ENCODE results near the gene RPL37. TPM values are rescaled to one million over a fixed set of nuclear protein-coding genes. Genes with fewer than 3 reads are reported as not detected.
"Not testable (repeated sequence)": the region's sequence is repeated elsewhere in the genome, so short reads cannot be mapped to it uniquely, and the experiment has no call there.

The RPL37 gene
- total RNA-seq, result 1,134 and 1,223 TPM in 2 replicates
- long read RNA-seq, full-length matches to known transcripts, result 209 of 256 reads
- long read RNA-seq, partial matches to known transcripts, result 16 of 256 reads
- long read RNA-seq, other reads (novel, unspliced or antisense), result 31 of 256 reads

DNA sequence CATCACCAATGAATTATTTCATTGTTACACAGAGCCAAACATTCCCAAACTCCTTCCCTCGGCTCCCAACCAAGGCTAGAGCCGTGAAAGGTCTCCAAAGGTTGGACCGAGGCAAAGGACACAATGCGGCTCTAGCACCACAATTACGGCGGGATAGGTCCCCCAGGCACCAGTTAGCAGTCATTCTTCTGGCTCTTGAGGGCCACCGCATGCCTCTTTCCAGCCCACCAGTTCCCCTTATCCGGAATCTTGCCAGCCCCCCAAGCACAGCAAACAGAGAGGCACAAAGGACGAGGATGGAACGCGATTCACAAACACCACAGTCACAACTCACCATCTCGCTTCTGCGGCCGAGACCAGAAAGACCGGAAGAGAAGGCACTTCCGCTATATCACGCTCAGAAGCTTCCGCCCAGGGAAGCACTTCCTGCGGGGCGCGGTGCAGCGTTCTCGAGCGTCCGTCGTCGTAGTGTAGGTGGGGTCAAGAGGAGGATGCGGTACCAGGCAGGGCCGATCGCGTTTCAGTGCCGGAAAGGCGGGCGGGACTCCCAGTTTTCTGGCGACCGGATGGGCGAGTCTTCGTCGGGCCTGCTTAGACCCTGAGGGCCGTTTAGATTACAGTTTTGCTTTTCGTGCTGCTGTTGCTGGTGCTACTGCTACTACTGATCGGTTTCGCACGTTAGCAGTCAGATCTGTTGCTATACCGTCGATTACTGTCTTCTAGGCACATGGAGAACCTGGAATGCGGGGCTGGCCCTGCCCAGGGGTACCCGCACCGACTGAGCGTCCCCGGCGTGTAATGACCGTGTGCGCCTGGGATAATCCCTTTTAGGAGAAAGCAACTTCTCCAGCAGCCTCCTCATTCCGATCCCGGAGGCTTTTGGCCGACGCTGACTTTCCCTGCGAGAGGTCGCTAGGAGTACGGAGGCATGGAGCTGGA, at the start of gene RPL37:
TSS of gene RPL37 (minus strand) at position 374 of the 939 bp plus-strand sequence. CDS start at position 337, 37 bp downstream.
- TF ChIP-seq, protein P1, sequence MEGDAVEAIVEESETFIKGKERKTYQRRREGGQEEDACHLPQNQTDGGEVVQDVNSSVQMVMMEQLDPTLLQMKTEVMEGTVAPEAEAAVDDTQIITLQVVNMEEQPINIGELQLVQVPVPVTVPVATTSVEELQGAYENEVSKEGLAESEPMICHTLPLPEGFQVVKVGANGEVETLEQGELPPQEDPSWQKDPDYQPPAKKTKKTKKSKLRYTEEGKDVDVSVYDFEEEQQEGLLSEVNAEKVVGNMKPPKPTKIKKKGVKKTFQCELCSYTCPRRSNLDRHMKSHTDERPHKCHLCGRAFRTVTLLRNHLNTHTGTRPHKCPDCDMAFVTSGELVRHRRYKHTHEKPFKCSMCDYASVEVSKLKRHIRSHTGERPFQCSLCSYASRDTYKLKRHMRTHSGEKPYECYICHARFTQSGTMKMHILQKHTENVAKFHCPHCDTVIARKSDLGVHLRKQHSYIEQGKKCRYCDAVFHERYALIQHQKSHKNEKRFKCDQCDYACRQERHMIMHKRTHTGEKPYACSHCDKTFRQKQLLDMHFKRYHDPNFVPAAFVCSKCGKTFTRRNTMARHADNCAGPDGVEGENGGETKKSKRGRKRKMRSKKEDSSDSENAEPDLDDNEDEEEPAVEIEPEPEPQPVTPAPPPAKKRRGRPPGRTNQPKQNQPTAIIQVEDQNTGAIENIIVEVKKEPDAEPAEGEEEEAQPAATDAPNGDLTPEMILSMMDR (IDR thresholded peaks at IDR 0.05), result no peak
- peaks cover 2% of the 10 kb centered on the region for H3K27me3 Mint-ChIP-seq (ENCODE audit: unreplicated experiment)
- H3K27ac Mint-ChIP-seq (ENCODE audit: unreplicated experiment), result peak within 1 kb of the TSS; percentile 98
- peaks cover 30% of the 10 kb centered on the region for H3K36me3 Mint-ChIP-seq (ENCODE audit: unreplicated experiment)
- H3K4me3 Mint-ChIP-seq (ENCODE audit: unreplicated experiment), result peak within 1 kb of the TSS; percentile 98
- H3K9me3 Mint-ChIP-seq (ENCODE audit: unreplicated experiment), result no peaks in the 10 kb centered on the region
- peak; percentile 97 for DNase-seq (ENCODE audit: extremely low spot score, unreplicated experiment)
- H3K4me1 Mint-ChIP-seq (ENCODE audit: unreplicated experiment), result peaks cover 37% of the 10 kb centered on the region

DNA sequence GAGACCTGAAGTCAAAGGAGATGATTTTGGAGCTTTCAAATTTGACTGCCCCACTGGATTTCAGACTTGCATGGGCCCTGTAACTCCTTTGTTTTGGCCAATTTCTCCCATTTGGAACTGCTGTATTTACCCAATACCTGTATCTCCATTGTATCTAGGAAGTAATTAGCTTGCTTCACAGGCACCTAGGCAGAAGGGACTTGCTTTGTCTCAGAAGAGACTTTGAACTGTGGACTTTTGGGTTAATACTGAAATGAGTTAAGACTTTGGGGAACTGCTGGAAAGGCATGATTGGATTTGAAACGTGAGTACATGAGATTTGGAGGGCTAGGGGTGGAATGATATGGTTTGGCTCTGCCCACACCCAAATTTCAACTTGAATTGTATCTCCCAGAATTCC, 48.0 kb upstream of the RPL37 start:
- DNase-seq (ENCODE audit: extremely low spot score, unreplicated experiment); H3K9me3 Mint-ChIP-seq (ENCODE audit: unreplicated experiment); H3K36me3 Mint-ChIP-seq (ENCODE audit: unreplicated experiment); H3K4me1 Mint-ChIP-seq (ENCODE audit: unreplicated experiment); H3K4me3 Mint-ChIP-seq (ENCODE audit: unreplicated experiment); H3K27ac Mint-ChIP-seq (ENCODE audit: unreplicated experiment): not testable (repeated sequence)
- peaks cover 30% of the 10 kb centered on the region for H3K27me3 Mint-ChIP-seq (ENCODE audit: unreplicated experiment)

DNA sequence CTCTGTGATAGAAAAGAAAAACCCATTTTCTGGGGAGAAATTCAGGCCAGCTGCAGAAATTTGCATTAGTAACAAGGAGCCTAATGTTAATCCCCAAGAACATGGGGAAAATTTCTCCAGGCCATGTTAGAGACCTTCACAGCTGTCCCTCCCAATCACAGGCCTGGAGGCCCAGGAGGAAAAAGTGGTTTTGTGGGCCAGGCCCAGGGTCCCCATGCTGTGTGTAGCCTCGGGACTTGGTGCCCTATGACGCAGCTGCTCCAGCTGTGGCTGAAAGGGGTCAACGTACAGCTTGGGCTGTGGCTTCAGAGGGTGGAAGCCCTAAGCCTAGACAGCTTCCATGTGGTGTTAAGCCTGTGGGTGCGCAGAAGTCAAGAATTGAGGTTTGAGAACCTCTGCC, 47.3 kb upstream of the RPL37 start:
- H3K4me3 Mint-ChIP-seq (ENCODE audit: unreplicated experiment), result no peak overlapping the region
- no peaks in the 10 kb centered on the region for H3K4me1 Mint-ChIP-seq (ENCODE audit: unreplicated experiment)
- TF ChIP-seq, protein P1 (IDR thresholded peaks at IDR 0.05), result no peak
- H3K27me3 Mint-ChIP-seq (ENCODE audit: unreplicated experiment), result peaks cover 27% of the 10 kb centered on the region
- no peak for DNase-seq (ENCODE audit: extremely low spot score, unreplicated experiment)
- no peaks in the 10 kb centered on the region for H3K9me3 Mint-ChIP-seq (ENCODE audit: unreplicated experiment)
- H3K36me3 Mint-ChIP-seq (ENCODE audit: unreplicated experiment), result no peaks in the 10 kb centered on the region
- H3K27ac Mint-ChIP-seq (ENCODE audit: unreplicated experiment), result no peak overlapping the region

DNA sequence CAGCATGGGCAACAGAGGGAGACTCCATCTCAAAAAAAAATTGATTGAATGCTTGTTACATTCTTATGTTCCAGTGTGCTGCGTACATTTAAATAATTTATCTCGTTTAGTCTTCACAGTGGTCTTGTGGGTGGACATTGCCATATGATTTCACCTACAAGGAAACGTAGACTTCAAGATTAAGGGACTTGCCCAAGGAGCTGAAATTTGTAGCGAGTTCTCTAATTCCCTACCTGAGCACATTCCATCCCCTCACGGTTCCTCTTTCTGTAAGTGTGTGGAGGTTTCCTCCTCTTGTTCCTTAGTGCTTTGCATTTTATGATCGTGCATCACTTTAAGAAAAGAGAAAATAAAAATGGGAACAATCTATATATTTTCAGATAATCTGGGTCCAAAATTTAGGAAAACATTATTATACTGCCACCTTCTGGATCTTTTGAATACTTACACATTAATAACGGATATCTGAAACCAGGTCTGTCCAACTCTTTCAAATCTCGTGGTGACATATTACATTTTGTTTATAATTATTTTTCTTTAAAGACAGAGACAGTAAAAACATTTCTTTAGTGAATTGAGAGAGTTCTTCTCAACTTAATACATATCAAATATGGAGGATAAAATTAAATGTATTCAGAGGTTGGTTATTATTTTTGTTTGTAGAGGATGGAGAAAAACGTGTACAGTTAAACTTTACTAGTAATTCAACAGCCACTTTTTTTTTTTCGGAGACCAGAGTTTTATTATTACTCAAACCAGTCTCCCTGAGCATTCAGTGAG, 44.3 kb upstream of the RPL37 start:
- Mint-ChIP-seq H3K36me3 (ENCODE audit: unreplicated experiment) (no peaks in the 10 kb centered on the region), H3K27me3 (ENCODE audit: unreplicated experiment) (peaks cover 32% of the 10 kb centered on the region), H3K4me1 (ENCODE audit: unreplicated experiment) (no peaks in the 10 kb centered on the region), H3K27ac (ENCODE audit: unreplicated experiment) (no peak overlapping the region), H3K4me3 (ENCODE audit: unreplicated experiment) (no peak overlapping the region), H3K9me3 (ENCODE audit: unreplicated experiment) (no peaks in the 10 kb centered on the region)
- TF ChIP-seq, protein P1 (IDR thresholded peaks at IDR 0.05), result peak; percentile 64
- no peak for DNase-seq (ENCODE audit: extremely low spot score, unreplicated experiment)

DNA sequence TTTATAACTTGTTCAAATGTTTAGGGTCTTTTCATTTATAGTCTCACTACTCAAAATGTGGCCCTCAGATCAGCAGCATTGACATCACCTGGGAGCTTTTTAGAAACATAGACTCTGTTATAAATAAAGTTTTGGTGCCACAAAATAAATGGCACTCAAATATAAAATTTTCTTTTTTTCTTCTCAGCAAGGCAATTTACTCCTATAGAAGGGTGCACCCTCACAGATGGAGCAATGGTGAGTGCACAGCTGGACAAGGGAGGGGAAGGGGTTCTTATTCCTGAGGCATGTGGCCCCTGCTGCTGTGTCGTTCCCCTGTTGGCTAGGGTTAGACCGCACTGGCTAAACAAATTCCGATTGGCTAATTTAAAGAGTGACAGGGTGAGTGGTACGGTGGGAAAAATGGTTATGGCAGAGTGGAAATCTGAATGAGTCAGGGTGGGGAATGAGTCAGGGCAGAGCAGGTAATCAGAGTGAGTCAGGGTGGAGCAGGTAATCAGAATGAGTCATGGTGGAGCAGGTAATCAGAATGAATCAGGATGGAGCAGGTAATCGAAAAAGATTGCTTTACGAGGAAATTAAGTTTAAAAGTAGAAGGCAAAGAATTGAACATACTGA, 42.5 kb upstream of the RPL37 start:
- peaks cover 35% of the 10 kb centered on the region for H3K27me3 Mint-ChIP-seq (ENCODE audit: unreplicated experiment)
- no peak overlapping the region for H3K27ac Mint-ChIP-seq (ENCODE audit: unreplicated experiment)

More for the DNA sequence above, 42.5 kb upstream of the RPL37 start:
- no peak for DNase-seq (ENCODE audit: extremely low spot score, unreplicated experiment)
- Mint-ChIP-seq H3K36me3 (ENCODE audit: unreplicated experiment) (no peaks in the 10 kb centered on the region), H3K4me1 (ENCODE audit: unreplicated experiment) (no peaks in the 10 kb centered on the region), H3K9me3 (ENCODE audit: unreplicated experiment) (no peaks in the 10 kb centered on the region), H3K4me3 (ENCODE audit: unreplicated experiment) (no peak overlapping the region)
- TF ChIP-seq, protein P1 (IDR thresholded peaks at IDR 0.05), result no peak

Data from osteocyte (in vitro differentiated cells).